Osteoblast (primary cell): Measurements from ENCODE around the gene LNX1. TPM values are rescaled to one million over a fixed set of nuclear protein-coding genes. Genes with fewer than 3 reads are reported as not detected.

Experiments
- DNase-seq: peaks from one replicate; pipeline ENCODE4 v3.0.0; 2011; ENCODE audit warnings: low spot score, mixed read lengths; ENCODE audit not compliant: insufficient read length; ENCODE audit errors: missing footprints
- H2AFZ ChIP-seq: 2 replicates; pipeline ENCODE4 v1.6.0; 2011; ENCODE audit warnings: mild to moderate bottlenecking, low read length
- H3K27ac ChIP-seq: 2 replicates; pipeline ENCODE4 v1.5.1; 2011; ENCODE audit warnings: mild to moderate bottlenecking, low read depth, low read length, moderate library complexity
- H3K27me3 ChIP-seq: 2 replicates; pipeline ENCODE4 v1.6.0; 2012; ENCODE audit warnings: mild to moderate bottlenecking, control low read depth, inconsistent platforms, low read length, moderate library complexity; ENCODE audit not compliant: insufficient read depth
- H3K36me3 ChIP-seq: 2 replicates; pipeline ENCODE4 v1.5.1; 2011; ENCODE audit warnings: mild to moderate bottlenecking, low read length, control low read depth, moderate library complexity; ENCODE audit not compliant: insufficient read depth
- H3K4me1 ChIP-seq: 2 replicates; pipeline ENCODE4 v1.5.1; 2011; ENCODE audit warnings: mild to moderate bottlenecking, low read length, control low read depth, moderate library complexity; ENCODE audit not compliant: insufficient read depth
- H3K4me2 ChIP-seq: 2 replicates; pipeline ENCODE4 v1.6.0; 2011; ENCODE audit warnings: mild to moderate bottlenecking, low read length; ENCODE audit not compliant: insufficient read depth
- H3K4me3 ChIP-seq: fragments of 200-600 bp; sonication (generic); 3 replicates; pipeline ENCODE4 v1.5.1; 2012; ENCODE audit warnings: mild to moderate bottlenecking, low read length, inconsistent platforms; ENCODE audit not compliant: insufficient read depth
- H3K79me2 ChIP-seq: 2 replicates; pipeline ENCODE4 v1.6.0; 2012; ENCODE audit warnings: mild to moderate bottlenecking, low read length, control low read depth, inconsistent platforms; ENCODE audit not compliant: insufficient read depth
- H3K9me3 ChIP-seq: 2 replicates; pipeline ENCODE4 v1.5.1; 2011; ENCODE audit warnings: low read depth, low read length, control low read depth
- H4K20me1 ChIP-seq: 2 replicates; pipeline ENCODE4 v1.6.0; 2012; ENCODE audit warnings: mild to moderate bottlenecking, low read length, control low read depth; ENCODE audit not compliant: insufficient read depth
- CTCF ChIP-seq: IDR thresholded peaks from 2 replicates; pipeline ENCODE4 v1.5.1; 2011; ENCODE audit warnings: mild to moderate bottlenecking, low read depth, low read length, moderate library complexity; ENCODE audit errors: extremely low read depth
- total RNA-seq: library from RNA; depleted of rRNA; stranded (reverse); fragments of >200 nt; gene quantifications from 2 replicates; pipeline ENCODE4 v1.2.3, GENCODE V29; 2012

Gene LNX1
- total RNA-seq, 1 donor = 9.8 TPM

DNA sequence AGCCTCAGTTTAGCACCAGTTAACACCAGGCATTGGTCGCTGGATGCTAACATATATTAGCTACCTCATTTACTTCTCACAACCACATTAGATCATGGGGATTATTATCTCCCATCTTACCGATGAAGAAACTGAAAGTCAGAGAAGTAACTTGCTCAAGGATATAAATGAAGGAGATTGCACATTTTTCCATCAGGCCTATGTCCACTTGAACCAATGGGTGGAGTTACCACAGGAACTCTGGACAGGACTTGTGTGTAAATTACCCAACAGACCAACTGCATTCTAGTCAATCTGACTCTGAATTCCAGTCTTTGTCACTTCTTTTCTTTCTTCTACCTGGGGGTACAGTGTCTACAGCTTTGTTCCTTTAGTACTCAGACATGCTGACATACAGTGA, 1.8 kb downstream of the LNX1 start:
- Histone ChIP-seq H3K9me3 (no peaks in the 10 kb centered on the region), H3K4me2 (no peak overlapping the region), H3K79me2 (no peaks in the 10 kb centered on the region), H3K36me3 (no peaks in the 10 kb centered on the region), H3K4me3 (no peak overlapping the region), H3K27ac (no peak overlapping the region), H4K20me1 (no peaks in the 10 kb centered on the region), H3K27me3 (no peaks in the 10 kb centered on the region), H2AFZ (no peak overlapping the region), H3K4me1 (peaks cover 12% of the 10 kb centered on the region)
- DNase-seq = no peak
- TF ChIP-seq CTCF = no peak

- Histone ChIP-seq H4K20me1 (no peaks in the 10 kb centered on the region), H3K79me2 (no peaks in the 10 kb centered on the region), H2AFZ (no peak overlapping the region), H3K4me2 (no peak overlapping the region), H3K27ac (no peak overlapping the region), H3K9me3 (no peaks in the 10 kb centered on the region), H3K36me3 (no peaks in the 10 kb centered on the region), H3K4me1 (peaks cover 12% of the 10 kb centered on the region), H3K27me3 (no peaks in the 10 kb centered on the region), H3K4me3 (no peak overlapping the region)
- no peak for TF ChIP-seq CTCF
- DNase-seq = no peak
Observed at GRCh38 chr4:53587135-53587534, 4.2 kb downstream of the LNX1 start.

- Histone ChIP-seq H3K4me3 (no peak overlapping the region), H3K36me3 (no peaks in the 10 kb centered on the region), H3K9me3 (no peaks in the 10 kb centered on the region), H3K4me2 (peak overlapping the region; percentile 37), H3K27ac (peak overlapping the region; percentile 55), H3K4me1 (peaks cover 12% of the 10 kb centered on the region), H3K27me3 (no peaks in the 10 kb centered on the region), H4K20me1 (no peaks in the 10 kb centered on the region), H3K79me2 (no peaks in the 10 kb centered on the region), H2AFZ (no peak overlapping the region)
- DNase-seq = peak; percentile 93
- no peak for TF ChIP-seq CTCF
Observed at GRCh38 chr4:53586121-53586816, 5.0 kb downstream of the LNX1 start.

DNA sequence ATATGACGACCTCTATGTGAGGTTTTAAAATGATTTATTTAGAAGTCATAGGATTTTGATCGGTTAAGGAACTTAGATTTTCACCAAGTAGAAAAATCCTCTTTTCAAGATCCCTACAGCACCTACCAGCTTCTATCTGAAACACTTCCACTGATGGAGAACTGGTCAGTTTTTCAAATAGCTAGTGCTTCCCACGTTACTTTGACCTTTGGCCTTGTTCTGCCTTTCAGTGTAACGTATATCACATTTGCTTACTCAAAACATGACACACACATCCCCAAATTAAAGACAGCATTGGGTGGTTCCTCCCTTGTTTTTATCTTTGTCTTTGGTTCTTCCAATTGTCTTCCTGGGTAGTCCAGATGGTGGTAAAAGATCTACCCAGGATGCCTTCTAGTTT, 6.6 kb downstream of the LNX1 start:
- no peak for DNase-seq
- H3K4me2 ChIP-seq = no peak overlapping the region
- peaks cover 20% of the 10 kb centered on the region for H3K4me1 ChIP-seq
- TF ChIP-seq CTCF = no peak
- H4K20me1 ChIP-seq = no peaks in the 10 kb centered on the region
- no peaks in the 10 kb centered on the region for H3K79me2 ChIP-seq
- H3K27ac ChIP-seq = no peak overlapping the region
- H3K9me3 ChIP-seq = no peaks in the 10 kb centered on the region
- no peaks in the 10 kb centered on the region for H3K27me3 ChIP-seq
- H3K4me3 ChIP-seq = no peak overlapping the region
- no peak overlapping the region for H2AFZ ChIP-seq
- H3K36me3 ChIP-seq = no peaks in the 10 kb centered on the region
